ENCODE data around the gene HMOX1.

The HMOX1 gene

GRCh38 chr22:35410663-35411034 is 29.8 kb downstream of the HMOX1 start:
- Histone ChIP-seq H3K4me3 (ENCODE audit: low read length) (no peak overlapping the region), H3K27ac (ENCODE audit: low read length) (no peak overlapping the region), H3K27me3 (replicated peaks; ENCODE audit: insufficient read depth, low read length) (no peaks in the 10 kb centered on the region), H3F3A (ENCODE audit: insufficient read depth, low read length) (no peaks in the 10 kb centered on the region), H3K79me2 (ENCODE audit: low read length) (peaks cover 37% of the 10 kb centered on the region), H3K36me3 (replicated peaks; ENCODE audit: insufficient read depth, low read length) (peaks cover 8% of the 10 kb centered on the region; the same call in 1 of the 2 replicates), H3K4me1 (ENCODE audit: low read length) (no peaks in the 10 kb centered on the region), H3K9me3 (replicated peaks; ENCODE audit: insufficient read depth, low read length) (no peaks in the 10 kb centered on the region), H3K4me2 (ENCODE audit: low read depth, low read length) (no peak overlapping the region), H4K20me1 (ENCODE audit: insufficient read depth, low read length) (no peaks in the 10 kb centered on the region), H3K9me2 (replicated peaks; ENCODE audit: insufficient read depth, low read length) (no peaks in the 10 kb centered on the region), H2AFZ (ENCODE audit: low read length) (no peak overlapping the region), H3K9ac (ENCODE audit: low read length) (no peak overlapping the region)
- DNase-seq: no peak
- TF ChIP-seq EZH2 (optimal IDR thresholded peaks at IDR 0.05; ENCODE audit: low read depth, low read length) (no peak), CTCF (IDR thresholded peaks at IDR 0.05; ENCODE audit: low read length) (no peak), EZH2phosphoT487 (IDR thresholded peaks at IDR 0.05; ENCODE audit: low read length) (no peak)

- H3K79me2 ChIP-seq (ENCODE audit: low read length): peaks cover 36% of the 10 kb centered on the region
- H3K4me3 ChIP-seq (ENCODE audit: low read length): no peak overlapping the region
- H3K9me2 ChIP-seq (replicated peaks; ENCODE audit: insufficient read depth, low read length): no peaks in the 10 kb centered on the region
- H4K20me1 ChIP-seq (ENCODE audit: insufficient read depth, low read length): no peaks in the 10 kb centered on the region
- no peak overlapping the region for H3K27ac ChIP-seq (ENCODE audit: low read length)
- H3K9me3 ChIP-seq (replicated peaks; ENCODE audit: insufficient read depth, low read length): no peaks in the 10 kb centered on the region
- H2AFZ ChIP-seq (ENCODE audit: low read length): no peak overlapping the region
- H3K27me3 ChIP-seq (replicated peaks; ENCODE audit: insufficient read depth, low read length): no peaks in the 10 kb centered on the region
- H3K9ac ChIP-seq (ENCODE audit: low read length): no peak overlapping the region
- no peaks in the 10 kb centered on the region for H3K4me1 ChIP-seq (ENCODE audit: low read length)
- H3K36me3 ChIP-seq (replicated peaks; ENCODE audit: insufficient read depth, low read length): peaks cover 8% of the 10 kb centered on the region; the same call in 1 of the 2 replicates
- no peak overlapping the region for H3K4me2 ChIP-seq (ENCODE audit: low read depth, low read length)
- no peak for DNase-seq
- TF ChIP-seq EZH2 (optimal IDR thresholded peaks at IDR 0.05; ENCODE audit: low read depth, low read length): no peak
- TF ChIP-seq EZH2phosphoT487 (IDR thresholded peaks at IDR 0.05; ENCODE audit: low read length): no peak
- TF ChIP-seq CTCF (IDR thresholded peaks at IDR 0.05; ENCODE audit: low read length): no peak
- H3F3A ChIP-seq (ENCODE audit: insufficient read depth, low read length): no peaks in the 10 kb centered on the region
Measured at GRCh38 chr22:35411102-35411501, 30.2 kb downstream of the HMOX1 start.

- H3K4me1 ChIP-seq (ENCODE audit: low read length): no peaks in the 10 kb centered on the region
- H3K9ac ChIP-seq (ENCODE audit: low read length): no peak overlapping the region
- no peak overlapping the region for H2AFZ ChIP-seq (ENCODE audit: low read length)
- no peak overlapping the region for H3K4me3 ChIP-seq (ENCODE audit: low read length)
- H3K4me2 ChIP-seq (ENCODE audit: low read depth, low read length): no peak overlapping the region
- no peaks in the 10 kb centered on the region for H3F3A ChIP-seq (ENCODE audit: insufficient read depth, low read length)
- H3K36me3 ChIP-seq (replicated peaks; ENCODE audit: insufficient read depth, low read length): peaks cover 8% of the 10 kb centered on the region; the same call in 1 of the 2 replicates
- H3K27me3 ChIP-seq (replicated peaks; ENCODE audit: insufficient read depth, low read length): no peaks in the 10 kb centered on the region
- no peak overlapping the region for H3K27ac ChIP-seq (ENCODE audit: low read length)
- H4K20me1 ChIP-seq (ENCODE audit: insufficient read depth, low read length): no peaks in the 10 kb centered on the region
- TF ChIP-seq CTCF (IDR thresholded peaks at IDR 0.05; ENCODE audit: low read length): no peak
- TF ChIP-seq EZH2phosphoT487 (IDR thresholded peaks at IDR 0.05; ENCODE audit: low read length): no peak
- no peak for TF ChIP-seq EZH2 (optimal IDR thresholded peaks at IDR 0.05; ENCODE audit: low read depth, low read length)
- peaks cover 20% of the 10 kb centered on the region for H3K79me2 ChIP-seq (ENCODE audit: low read length)
- H3K9me2 ChIP-seq (replicated peaks; ENCODE audit: insufficient read depth, low read length): no peaks in the 10 kb centered on the region
- no peaks in the 10 kb centered on the region for H3K9me3 ChIP-seq (replicated peaks; ENCODE audit: insufficient read depth, low read length)
- DNase-seq: no peak
Measured at GRCh38 chr22:35413624-35414023, 32.7 kb downstream of the HMOX1 start.

Data from MM.1S (cell line).